T follicular helper cell (primary cell): ENCODE measurements around the gene PTGIR.

ENCODE experiments used
- DNase-seq: peaks from one replicate; pipeline ENCODE4 v3.0.0-alpha.2; 2020; ENCODE audit warnings: low read depth

Gene PTGIR

DNA sequence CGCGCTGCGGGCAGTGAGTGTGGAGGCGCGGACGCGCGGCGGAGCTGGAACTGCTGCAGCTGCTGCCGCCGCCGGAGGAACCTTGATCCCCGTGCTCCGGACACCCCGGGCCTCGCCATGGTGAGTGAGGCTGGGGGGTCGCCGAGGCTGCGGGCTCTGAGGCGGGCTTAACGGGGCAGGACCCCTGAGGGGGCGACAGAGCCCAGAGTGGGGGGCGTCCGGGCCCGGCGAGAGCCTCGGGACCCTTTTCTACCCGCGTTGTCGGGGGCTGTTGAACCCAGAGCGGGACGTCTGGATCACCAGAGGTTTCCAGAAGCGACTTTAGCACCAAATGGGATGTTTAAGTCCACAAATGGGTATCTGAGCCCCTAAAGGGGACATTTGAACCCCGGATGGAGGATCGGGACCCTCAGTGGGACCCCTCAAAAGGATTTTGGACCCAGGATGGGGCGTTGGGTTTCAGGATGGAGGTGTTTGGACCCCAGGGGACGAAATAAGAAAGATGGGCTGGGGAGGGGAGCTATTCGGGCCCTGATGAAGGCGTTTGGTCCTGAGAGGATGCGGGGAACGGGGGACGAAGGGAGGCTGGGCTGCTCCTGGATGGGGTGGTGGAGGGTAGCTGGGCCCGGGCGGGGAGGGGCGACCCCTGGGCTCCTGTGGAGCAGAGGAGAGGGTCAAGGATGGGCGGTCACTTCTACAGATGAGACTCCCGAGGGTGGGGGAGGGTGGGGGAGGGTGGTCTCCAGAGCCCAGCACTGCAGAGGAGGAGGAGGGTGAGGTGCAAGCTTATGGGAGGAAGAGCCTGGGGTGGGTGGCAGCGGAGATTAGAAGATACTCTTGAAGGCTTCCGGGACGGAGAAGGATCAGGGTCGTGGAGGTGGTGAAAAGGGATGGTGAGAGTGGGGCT is 23.3 kb downstream of the PTGIR start, which contains the start of gene CALM3:
TSS of gene CALM3 (plus strand) at position 13 of the 907 bp plus-strand sequence. CDS start at position 118, 105 bp downstream.
- DNase-seq: no peak

DNA sequence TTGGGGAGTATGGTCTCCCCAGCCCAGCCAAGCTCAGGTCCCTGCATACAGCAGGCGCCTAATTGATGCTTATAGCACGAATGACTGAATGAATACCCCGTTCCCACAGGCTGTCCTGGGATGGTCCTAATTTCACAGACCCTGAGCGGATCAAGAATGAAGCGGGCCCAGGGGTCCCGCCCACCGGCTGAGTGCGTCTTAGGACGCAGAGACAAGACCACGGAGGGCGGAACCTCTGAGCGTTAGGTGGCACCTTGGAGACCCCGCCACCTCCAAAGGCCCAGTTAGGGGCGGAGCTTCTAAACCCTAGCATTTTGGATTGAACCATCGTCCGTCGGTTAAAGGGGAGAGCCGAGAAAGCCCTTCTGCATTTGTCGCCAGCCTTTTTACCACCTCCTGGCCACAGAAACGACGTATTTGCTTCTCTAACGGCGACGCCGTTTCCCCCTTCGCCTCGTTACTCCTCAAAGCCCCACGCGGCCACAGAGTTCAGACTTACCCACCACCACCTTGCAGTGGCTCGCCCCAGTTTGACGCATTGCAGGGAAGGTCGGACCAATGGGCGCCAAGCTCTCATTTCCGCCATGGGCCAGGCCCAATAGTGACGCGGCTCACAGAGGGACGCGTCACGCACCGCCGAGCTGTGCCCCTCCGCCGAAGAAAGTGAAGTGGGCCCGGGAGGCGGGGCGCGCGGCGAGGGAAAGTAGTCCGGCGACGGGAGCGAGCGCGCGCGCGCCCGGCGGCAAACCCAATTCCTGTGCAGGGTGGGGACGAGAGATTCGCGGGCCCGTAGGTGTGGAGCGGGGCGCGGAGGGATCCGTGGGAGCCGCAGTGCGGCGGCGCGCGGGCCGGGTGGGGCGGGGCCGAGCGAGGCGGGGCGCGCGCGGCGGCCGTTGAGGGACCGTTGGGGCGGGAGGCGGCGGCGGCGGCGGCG is 24.2 kb downstream of the PTGIR start:
- peak; percentile 95 for DNase-seq

DNA sequence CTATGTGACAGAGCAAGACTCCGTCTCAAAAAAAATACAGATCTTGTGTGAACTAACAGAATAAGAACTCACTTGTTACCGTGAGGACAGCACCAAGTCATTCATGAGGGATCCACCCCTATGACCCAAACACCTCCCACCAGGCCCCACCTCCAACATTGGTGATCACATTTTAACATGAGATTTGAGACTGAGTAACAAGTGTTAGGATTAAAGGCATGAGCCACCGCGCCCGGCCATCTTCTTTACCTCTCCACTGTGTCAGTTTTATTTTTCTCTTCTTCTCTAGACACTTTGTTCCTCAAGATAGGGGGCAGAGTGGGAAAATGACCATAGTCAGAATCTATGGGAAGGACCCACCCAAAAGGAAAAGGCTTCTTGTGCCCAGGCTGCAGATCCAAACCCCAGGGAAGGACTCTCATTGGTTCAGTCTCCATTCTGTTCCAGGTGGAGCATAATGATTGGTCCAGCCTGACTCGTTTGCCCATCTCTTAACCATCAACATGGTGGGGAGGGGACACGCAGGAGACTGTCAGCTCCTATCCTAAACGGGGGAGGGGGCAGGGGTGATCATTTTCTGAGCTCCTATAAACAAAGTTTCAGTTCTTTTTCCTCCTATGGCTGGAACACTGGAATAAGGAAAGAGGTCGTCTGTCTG is 25.0 kb downstream of the PTGIR start:
- DNase-seq: no peak

DNA sequence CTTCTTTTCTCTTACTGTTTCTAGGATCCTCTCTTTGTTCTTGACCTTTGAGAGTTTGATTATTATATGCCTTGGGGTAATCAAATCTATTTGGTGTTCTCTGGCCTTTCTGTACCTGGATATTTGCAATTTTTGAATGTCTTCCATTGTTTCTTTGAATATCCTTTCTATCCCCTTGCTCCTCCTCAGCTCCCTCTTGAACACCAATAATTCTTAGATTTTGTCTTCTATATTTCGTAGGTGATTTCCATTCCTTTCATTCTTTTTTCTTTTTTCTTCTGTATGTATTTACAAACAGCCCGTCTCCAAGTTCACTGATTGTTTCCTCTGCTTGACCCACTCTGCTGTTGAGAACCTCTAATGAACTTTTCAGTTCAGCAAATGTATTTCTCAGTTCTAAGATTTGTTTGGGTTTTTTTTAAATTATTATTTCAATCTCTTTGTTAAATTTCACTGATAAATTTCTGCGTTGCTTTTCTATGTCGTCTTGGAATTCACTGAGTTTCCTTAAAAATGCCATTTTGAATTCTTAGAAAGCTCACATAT is 26.4 kb downstream of the PTGIR start:
- DNase-seq: no peak

DNA sequence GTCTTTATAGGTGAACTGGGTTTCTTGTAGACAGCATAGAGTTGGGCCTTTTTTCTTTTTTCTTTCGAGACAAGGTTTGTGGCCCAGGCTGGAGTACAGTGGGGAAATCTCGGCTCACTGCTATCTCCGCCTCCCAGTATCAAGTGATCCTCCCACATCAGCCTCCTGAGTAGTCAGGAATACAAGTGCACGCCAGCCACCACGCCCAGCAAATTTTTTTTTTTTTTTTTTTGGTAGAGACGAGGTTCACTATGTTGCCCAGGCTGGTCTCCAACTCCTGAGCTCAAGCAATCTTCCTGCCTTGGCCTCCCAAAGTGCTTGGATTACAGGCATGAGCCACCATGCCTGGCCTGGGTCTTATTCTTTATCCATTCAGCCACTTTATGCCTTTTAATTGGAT is 28.9 kb downstream of the PTGIR start:
- no peak for DNase-seq

DNA sequence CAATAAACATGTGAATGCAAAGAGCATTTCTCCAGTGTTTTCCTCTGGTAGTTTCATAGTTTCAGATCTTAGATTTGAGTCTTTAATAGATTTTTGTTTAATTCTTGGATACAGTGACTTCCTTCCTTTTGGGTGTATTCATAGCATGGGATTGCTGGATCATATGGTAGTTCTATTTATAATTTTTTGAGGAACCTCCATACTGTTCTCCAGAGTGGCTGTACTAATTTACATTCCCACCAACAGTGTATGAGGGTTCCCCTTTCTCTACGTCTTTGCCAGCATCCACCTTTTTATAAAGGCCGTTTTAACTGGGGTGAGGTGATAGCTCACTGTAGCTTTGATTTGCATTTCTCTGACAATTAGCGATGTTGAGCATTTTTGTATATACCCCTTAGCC is 33.0 kb downstream of the PTGIR start:
- no peak for DNase-seq

DNA sequence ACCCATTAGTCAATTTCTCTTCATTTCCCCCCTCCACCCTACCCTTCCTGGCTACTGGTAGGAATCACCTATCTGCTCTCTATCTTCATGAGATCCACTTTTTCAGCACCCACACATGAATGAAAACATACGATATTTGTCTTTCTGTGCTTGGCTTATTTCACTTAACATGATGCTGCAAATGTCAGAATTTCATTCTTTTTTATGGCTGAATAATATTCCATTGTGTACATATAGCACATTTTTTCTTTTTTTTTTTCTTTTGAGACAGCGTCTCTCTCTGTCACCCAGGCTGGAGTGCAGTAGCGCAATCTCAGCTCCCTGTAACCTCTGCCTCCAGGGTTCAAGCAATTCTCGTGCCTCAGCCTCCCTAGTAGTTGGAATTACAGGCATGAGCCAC is 33.6 kb downstream of the PTGIR start:
- no peak for DNase-seq

DNA sequence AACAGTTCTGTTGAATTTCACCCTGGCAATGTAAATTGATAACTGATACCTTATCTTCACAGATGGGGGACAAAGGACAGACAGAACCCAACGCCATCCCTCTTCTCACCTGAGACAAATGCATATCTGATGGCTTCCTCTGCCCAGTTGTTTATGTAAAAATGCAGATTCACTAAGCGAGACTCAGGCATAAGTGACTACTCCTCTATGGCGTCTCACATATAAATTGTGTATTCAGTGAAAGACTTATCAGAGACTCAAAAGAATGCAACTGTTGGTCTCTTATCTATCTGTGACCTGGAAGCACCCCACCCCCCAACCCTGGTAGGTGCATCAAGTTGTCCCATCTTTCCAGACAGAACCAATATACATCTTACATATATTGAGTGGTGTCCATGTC is 37.0 kb downstream of the PTGIR start:
- no peak for DNase-seq

DNA sequence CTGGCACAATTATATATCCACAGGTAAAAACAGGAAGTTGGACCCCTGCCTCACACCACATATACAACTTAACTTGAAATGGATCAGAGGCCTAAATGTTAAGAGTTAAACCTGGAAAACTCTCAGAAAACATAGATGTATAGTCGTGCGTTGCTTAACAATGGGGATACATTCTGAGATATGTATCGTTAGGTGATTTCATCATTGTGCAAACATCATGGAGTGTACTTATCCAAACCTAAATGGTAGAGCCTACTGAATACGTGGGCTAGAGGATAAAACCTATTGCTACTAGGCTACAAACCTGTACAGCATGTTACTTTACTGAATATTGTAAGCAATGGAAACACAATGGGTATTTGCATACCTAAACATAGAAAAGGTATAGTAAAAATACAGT is 38.6 kb downstream of the PTGIR start:
- no peak for DNase-seq

DNA sequence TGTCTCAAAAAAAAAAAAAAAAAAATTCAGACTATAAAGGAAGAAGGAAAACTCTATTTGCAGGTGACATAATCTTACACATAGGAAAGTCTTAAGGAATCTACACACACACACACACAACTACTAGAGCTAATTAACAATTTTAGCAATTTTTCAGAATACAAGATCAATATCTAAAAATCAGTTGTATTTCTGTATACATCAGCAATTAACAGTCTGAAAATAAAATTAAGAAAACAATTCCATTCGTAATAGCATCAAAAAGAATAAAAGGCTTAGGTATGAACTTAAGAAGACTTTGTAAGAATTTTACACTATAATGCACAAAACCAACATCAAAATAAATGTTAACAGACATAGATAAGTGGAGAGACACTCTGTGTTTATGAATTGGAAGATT is 39.4 kb downstream of the PTGIR start:
- DNase-seq: no peak

DNA sequence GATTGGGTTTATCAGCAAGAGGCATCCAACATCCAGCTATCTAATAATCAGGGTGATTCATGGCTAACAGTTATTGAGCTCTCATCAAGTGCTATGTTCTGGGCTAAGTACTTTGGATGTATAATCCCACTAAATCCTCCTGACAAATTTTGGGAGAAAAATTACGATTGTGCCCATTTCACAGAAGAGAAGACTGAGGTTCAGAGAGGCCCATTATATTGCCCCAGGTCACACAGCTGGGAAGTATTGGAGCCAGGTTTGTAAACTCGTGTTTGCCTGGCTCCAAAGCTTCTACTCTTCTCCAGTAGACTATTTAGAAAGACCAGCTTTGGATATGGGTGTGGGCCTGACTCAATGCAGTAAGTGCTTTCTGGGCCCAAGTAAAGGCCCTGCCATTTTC is 44.6 kb downstream of the PTGIR start:
- no peak for DNase-seq

DNA sequence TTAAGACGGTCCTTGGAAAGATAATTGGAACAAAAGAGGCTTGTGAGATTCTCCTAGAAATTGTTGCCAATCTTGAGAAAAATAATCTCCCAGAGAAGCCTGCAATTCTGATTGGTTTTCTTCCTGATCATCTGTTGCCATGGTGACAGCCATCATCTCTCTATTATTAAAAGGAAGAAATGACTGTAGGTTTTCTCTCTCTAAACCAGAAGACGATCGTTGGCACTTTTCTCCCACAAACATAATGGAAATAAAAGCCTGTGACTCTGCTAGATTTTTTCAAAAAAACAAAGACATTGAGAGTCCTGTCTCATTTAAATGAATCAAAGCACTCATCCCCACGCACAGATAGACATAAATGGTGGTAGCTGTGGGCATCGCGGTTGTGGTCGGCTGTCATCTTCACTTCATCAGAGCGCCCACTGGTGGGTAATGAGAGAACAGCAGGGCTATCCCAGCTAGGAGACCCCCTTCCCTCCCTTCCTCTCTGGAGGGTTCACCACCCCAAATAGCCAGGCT is 45.5 kb downstream of the PTGIR start:
- DNase-seq: no peak

DNA sequence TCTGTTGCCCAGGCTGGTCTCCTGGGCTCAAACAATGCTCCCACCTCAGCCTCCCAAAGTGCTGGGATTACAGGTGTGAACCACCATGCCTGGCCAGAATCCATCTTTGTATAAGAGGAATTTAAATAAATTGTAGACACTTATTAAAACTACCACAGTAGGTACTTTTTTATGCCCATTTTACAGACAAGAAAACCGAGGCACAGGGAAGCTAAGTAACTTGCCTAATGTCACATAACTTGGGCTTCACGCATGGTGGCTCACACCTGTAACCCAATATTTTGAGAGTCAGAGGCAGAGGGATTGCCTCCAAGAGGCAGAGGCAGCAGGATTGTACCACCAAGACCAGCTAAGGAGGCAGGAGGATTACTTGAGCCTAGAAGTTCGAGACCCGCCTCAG is 46.4 kb downstream of the PTGIR start:
- no peak for DNase-seq

DNA sequence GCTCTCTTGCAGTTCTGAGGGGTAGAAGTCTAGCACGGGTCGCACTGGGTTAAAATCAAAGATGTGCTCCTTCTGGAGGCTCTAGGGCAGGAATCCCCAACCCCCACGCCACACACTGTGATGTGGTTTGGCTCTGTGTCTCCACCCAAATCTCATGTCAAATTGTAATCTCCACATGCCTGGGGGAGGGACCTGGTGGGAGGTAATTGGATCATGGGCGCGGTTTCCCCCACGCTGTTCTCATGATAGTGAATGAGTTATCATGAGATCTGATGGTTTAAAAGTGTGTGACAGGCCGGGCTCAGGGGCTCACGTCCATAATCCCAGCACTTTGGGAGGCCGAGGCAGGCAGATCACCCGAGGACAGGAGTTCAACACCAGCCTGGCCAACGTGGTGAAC is 50.4 kb downstream of the PTGIR start:
- DNase-seq: peak; percentile 12

DNA sequence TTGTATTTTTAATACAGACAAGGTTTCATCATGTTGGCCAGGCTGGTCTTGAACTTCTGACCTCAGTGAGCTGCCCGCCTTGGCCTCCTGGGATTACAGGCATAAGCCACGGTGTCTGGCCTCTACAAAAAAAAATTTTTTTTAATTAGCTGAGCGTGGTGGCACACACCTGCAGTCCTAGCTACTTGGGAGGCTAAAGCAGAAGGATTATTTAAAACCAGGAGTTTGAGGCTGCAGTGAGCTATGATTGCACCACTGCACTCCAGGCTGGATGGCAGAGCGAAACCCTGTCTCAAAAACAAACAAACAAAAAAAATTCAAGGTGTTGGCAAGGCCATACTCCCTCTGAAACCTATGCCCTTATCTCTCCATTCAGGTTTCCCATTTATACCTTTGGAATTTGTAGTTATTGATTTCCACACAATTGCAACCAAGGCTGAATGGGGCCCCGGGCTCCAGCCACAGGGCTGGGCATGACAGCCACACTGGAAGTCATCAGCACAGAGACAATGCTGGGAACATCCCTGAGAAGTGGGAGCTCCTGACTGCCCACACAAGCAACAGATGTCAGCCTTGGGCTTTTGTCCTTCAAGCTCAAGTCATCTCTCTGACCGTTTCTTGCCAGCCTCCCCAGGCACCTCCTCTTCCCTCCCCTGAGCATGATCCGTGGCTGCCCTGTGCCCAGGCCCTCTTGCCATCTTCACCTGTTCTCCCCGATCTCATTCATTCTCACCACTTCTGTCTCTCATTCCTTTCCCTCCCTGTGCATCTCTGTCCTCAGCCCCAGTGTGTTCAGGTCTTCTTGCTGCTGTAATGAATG is 51.0 kb downstream of the PTGIR start:
- no peak for DNase-seq

DNA sequence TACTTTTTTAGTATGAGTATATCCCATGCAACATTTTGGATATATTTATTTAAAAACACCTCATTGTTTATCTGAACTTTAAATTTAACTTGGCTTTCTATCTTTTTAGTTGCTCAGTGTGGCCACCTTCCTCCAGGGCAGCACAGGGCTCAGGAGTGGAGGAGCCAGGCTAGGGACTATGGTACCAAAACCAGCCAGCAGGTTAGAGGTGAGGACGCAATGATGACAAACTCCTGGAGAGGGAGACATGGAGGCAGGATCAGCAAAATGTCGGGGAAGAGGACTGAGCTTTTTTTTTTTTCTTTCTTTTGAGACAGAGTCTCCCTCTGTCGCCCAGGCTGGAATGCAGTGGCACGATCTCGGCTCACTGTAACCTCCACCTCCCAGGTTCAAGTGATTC is 53.4 kb downstream of the PTGIR start:
- no peak for DNase-seq
